Stimulated activated CD8-positive, alpha-beta memory T cell treated with anti-CD3 and anti-CD28 coated beads, Interleukin-4, amount 100 ng/mL, for 48 hours (primary cell): ENCODE data around the gene CAP2.

Experiments used
- DNase-seq: peaks from one replicate; pipeline ENCODE4 v3.0.0-alpha.2; 2020

CAP2 gene

GRCh38 chr6:17442196-17442595 lies 48.8 kb downstream of the CAP2 start:
- DNase-seq: no peak

DNA sequence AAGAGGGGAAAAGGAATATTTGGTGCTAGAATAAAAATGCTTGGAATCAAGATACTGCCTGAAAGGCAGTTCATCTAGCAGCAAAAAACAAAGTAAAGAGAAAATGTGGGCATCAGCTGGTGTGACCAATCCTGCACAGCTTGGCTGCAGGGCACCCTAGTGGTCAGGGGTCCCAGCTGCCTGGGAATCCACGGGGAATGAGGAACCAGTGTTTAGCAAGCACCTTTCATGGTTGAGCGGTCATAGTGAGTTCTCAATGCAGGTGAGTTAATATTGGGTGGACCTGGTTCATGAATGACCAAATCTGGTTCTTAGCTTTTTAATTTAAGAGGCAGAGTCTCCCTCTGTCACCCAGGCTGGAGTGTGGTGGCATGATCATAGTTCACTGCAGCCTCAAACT lies 53.3 kb downstream of the CAP2 start:
- no peak for DNase-seq

- DNase-seq: no peak
Measured at GRCh38 chr6:17448165-17448564, 54.8 kb downstream of the CAP2 start.

- DNase-seq: no peak
Measured at GRCh38 chr6:17450397-17450796, 57.0 kb downstream of the CAP2 start.

- no peak for DNase-seq
Measured at GRCh38 chr6:17450832-17451231, 57.4 kb downstream of the CAP2 start.

- DNase-seq: no peak
Measured at GRCh38 chr6:17452096-17452495, 58.7 kb downstream of the CAP2 start.

DNA sequence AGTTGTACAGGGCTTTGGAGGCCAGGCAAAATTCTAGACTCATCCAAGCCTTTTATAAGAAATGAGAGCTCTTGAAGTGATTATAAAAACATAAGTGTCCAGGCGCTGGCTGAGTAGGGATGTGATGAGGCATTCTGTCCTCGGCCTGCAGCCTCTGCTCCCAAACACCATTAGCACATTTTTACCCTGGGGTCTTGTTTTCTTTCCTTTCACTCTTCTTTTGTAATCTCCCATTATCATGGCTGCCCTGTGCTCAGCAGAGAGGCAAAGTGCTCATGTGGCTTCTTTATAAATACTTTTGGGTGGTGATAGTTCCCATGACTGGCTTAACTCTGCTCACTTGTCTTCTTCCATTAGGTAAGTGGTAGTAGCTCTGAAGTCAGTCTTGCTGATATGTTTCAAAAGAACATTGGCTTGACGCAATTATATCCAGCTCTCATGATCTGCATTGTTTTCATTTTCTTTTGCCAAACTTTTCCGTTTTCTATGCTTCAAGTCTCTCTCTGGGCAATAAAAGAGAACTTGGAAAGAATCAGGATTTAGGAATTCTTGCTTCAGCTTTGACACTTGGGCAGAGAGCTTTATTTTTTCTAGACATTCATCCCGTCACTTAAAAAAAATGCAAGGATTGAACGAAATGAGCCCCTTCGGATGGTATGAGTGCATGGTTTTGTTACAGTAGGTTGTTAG lies 61.1 kb downstream of the CAP2 start:
- DNase-seq: no peak

- DNase-seq: no peak
Measured at GRCh38 chr6:17455919-17456318, 62.5 kb downstream of the CAP2 start.

DNA sequence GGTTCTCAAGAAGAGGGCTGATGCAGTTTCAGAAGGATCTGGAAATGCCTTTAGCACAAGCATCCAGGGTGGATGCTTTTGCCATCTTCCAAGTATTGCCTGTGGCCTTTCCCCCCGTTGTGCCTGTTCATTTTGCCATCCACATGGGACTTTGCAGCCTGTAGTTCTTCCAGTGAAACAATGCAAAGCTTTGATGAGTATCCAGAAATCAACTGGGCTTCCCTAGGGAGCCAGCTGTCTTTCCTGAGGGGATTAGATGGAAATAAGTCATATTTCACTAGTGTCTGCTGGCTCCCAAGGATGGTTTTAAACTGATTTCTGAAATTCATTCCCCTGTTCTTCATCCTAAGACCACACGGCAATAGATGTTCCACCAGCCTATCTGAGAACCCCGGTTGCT lies 63.3 kb downstream of the CAP2 start:
- DNase-seq: no peak

DNA sequence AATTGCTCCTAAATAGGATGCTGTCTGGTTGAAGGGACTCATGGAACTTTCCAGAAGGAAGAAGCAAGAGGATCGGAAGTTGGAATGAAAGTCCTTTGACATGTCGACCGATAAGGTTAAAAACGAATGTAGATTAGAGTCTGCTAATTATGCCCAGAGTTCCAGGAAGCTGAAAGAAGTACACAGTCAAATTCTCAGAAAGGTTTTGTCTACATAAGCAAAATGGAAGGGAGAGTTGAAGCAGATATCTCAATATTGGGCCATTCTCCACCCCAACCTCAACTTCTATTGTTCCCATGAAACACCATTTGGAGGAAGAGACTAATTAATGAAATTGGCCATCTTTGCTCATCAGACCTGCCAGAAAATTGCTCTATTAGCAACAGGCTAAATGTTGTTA lies 64.0 kb downstream of the CAP2 start:
- no peak for DNase-seq

DNA sequence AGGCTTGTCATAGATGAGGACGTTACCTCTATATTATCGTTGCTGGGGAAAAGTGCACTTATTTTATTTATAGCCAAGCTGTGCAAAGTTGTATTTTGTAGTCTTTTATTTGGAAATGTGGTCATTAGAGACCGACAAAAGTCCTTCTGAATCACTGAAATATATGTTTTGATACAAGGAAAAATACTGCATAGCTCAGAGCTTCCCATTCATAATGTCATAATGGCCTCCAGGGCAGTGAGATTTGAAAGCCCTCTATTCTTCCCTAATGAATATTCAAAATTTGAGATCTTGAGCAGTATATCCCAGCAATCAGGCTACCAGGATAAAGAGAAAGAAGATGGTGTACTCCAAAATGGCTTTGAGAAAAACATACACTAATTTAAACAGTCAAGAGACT lies 64.6 kb downstream of the CAP2 start:
- no peak for DNase-seq

DNA sequence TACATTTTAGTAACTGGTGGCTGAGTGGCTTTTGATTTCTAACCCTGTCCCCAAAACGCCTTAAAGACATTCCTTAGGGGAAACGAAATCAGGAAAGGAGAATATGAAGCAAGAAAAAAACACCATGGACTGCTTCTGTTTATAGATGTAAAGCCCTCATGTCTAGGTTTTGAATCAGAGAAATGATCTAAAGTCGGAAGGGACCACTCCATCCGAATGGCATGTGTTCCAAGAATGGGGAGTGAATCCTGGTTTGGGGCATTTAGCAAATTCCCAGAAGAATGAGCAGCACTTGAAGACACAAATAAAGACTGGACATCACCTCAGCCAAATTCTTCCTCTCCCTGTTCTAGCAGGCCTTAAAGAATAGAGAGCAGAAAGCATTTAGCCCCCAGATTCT lies 65.6 kb downstream of the CAP2 start:
- no peak for DNase-seq

- no peak for DNase-seq
Measured at GRCh38 chr6:17460862-17461261, 67.5 kb downstream of the CAP2 start.

DNA sequence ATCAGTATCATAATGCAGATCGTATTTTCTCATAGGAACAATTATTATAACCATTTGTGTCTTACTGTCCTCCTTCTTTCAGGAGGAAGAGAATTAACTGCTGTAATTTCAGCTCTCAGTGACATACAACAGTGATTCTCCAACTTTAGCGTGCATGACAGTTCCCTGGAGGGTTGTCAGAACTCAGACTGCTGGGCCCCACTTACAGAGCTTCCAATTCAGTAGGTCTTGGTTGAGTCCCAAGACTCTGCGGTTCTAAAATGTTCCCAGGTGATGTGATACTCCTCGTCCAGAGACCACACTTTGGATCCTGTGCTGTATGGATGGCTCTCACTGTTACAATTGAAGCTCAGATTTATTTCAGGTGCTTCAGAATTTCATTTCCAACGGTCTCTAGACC lies 72.8 kb downstream of the CAP2 start:
- DNase-seq: no peak

GRCh38 chr6:17466707-17467106 lies 73.3 kb downstream of the CAP2 start:
- DNase-seq: no peak

DNA sequence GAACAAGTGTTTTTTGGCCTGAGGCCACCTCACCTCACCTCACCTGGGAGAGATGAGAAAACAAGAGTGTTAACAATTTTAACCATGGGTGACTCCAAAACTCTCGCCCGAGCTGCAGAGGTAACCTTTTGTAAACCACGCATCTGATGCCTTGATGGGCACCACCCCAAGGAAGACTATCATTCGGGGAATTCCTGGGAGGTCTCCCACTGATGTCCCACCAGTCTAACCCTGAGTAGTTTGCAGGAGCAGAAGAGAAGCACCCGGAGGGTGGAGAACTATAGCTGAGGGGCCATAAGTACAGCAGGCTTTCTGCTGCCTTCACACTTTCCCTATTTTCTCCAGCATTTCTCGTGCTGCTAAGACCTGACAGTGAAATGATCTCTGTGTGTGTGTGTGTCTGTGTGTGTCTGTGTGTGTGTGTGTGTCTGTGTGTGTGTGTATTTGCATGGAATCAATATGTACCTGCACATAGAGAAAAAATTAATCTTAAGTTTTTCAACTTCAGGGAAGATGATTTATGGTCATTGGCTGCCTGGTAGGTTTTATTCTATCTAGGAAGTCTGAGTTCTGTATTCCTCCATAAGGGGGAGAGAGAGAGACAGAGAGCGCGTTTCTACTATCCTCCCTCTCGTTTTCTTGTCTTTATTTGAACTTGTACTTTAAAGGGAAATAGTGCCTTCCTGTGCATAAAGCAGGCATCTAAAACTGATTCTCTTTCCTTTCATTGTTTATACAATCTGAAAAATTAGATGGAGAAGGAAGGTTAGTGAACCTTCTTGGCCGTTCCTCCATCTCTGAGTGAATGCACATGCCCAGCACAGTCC lies 75.8 kb downstream of the CAP2 start:
- DNase-seq: no peak

GRCh38 chr6:17470202-17470937 lies 77.0 kb downstream of the CAP2 start:
- no peak for DNase-seq

DNA sequence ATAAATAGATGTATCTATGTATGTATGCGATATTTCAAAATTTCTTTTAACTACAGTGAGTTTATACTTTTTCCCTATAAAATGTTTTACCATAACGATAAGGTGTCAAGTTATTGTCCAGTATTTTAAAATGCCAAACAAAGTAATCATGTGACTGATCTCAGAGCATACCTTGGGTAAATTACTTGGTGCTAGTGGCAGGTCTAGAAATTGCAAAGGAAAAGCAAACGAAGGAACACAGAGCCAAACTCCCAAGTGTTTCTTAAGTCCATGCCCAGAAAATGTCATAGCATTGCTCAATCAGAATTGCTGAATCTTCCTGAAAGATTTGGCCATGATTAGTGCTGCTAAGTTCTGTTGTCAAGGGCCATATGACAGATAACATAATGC lies 77.5 kb downstream of the CAP2 start:
- no peak for DNase-seq

DNA sequence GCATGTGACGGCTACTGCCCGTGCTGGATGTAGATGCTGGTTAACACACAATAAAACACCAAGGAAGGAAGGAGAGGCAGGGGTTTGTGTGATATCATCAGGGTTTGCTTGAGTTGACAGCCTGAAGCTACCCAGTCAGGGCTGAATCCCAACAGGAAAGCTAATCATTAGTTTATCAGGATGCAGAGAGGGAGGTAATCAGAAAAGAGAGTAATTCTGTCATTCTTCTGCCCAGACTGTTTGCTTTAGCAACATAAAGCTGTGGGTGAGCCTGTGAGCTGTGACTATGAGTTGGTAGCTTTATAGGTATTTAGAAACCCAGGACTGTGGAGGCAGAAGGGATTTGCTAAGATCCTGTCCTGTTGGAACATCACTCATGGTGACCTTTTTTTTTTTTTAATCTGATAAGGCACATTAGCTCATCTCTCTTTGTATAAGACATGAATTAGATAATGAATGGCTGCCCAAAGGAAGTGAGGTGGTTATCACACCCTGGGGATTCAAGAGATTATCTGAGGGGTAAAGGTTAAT lies 79.3 kb downstream of the CAP2 start:
- no peak for DNase-seq

GRCh38 chr6:17473554-17473953 lies 80.2 kb downstream of the CAP2 start:
- no peak for DNase-seq

DNA sequence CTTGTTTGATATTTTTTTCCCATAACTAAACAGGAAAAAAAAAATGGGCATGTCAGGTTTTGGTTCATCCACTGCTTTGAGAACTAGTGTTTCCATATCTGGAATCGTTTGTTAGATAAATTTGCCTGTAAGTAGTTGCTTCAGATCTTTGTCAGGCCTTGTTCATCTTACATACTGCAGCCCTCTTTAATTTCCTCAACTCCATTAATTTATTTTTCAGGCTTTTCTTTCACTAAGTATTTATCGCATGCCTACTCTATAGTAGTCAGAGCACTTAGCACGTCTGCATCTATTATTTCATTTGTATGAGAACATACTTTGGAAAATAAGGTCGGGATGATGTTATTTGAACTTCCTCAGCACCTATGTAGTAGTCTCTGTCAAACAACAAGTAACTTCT lies 80.9 kb downstream of the CAP2 start:
- no peak for DNase-seq

DNA sequence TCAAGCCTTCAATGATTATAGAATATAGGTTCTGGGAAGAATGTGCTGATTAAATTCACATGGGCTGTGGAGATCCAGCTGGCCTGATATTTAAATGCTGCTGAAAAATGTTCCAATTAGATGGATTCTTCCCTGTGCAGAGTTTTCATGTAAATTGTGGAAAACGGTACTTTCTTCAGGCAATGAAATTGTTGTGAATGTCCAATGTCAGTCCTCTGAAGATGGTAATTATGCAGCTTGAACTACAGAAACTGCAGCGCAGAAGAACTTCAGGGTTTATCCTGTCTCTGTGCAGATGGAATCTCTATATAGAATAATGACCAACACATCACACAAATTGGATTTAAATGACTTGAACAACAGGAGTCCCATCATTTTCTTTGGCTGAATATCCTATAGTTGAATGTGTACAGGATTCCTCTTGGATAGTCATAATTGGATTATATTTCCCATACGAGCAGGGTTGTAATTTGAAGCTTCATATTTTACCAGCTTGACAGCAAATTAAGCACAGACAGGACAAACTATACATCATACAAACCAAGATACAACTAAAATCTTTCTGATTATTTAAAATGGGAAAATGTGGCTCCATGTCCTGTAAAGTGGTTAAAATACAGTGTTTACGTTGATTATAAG lies 82.3 kb downstream of the CAP2 start:
- no peak for DNase-seq

DNA sequence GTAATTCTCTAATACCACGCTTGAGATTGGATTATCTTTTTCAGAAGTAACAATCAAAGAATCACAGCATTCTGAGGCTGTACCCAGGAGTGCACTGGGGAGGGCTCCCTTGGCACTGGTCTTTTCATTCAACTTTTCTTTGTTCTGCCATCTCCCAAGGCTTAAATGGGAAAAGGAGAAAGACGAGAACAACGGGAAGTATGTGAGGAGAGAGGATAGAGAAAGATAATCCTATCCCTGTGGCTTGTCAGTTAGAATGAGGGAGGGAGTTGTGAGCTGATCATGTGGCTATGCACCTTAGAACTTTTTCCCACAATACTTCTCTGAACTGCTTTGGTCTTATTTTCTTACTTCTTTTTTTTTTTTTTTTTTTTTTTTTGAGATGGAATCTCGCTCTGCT lies 83.1 kb downstream of the CAP2 start:
- no peak for DNase-seq
